Midbrain (tissue), 1 donor: Measurements from ENCODE around the gene HUNK.

Experiments
- DNase-seq: peaks from one replicate; lab custom pipeline; 2025; lab: John Stamatoyannopoulos, UW

Gene HUNK

GRCh38 chr21:31959881-31960280, 87.1 kb downstream of the HUNK start:
- DNase-seq = no peak

- DNase-seq = no peak
Measured at GRCh38 chr21:31961027-31961426, 88.2 kb downstream of the HUNK start.

- no peak for DNase-seq
Measured at GRCh38 chr21:31961704-31962103, 88.9 kb downstream of the HUNK start.

GRCh38 chr21:31964692-31965091, 91.9 kb downstream of the HUNK start:
- no peak for DNase-seq

GRCh38 chr21:31967334-31967733, 94.5 kb downstream of the HUNK start:
- DNase-seq = no peak

- no peak for DNase-seq
Measured at GRCh38 chr21:31972622-31973021, 99.8 kb downstream of the HUNK start.

GRCh38 chr21:31973402-31973944, 100.7 kb downstream of the HUNK start:
- no peak for DNase-seq

GRCh38 chr21:31974454-31974985, 101.7 kb downstream of the HUNK start:
- DNase-seq = no peak

- DNase-seq = no peak
Measured at GRCh38 chr21:31975491-31975890, 102.7 kb downstream of the HUNK start.

GRCh38 chr21:31977816-31978215, 105.0 kb downstream of the HUNK start:
- DNase-seq = no peak

- no peak for DNase-seq
Measured at GRCh38 chr21:31983120-31983519, 110.3 kb downstream of the HUNK start.

- DNase-seq = no peak
Measured at GRCh38 chr21:31983554-31983953, 110.7 kb downstream of the HUNK start.

- no peak for DNase-seq
Measured at GRCh38 chr21:31985398-31985797, 112.6 kb downstream of the HUNK start.

GRCh38 chr21:31986035-31986856, 113.4 kb downstream of the HUNK start:
- no peak for DNase-seq

- DNase-seq = no peak
Measured at GRCh38 chr21:31987696-31988095, 114.9 kb downstream of the HUNK start.

GRCh38 chr21:31988492-31989290, 115.9 kb downstream of the HUNK start:
- no peak for DNase-seq

GRCh38 chr21:31991356-31992331, 118.8 kb downstream of the HUNK start:
- DNase-seq = no peak

- no peak for DNase-seq
Measured at GRCh38 chr21:31992391-31992790, 119.6 kb downstream of the HUNK start.

- DNase-seq = no peak
Measured at GRCh38 chr21:31993826-31994825, 121.3 kb downstream of the HUNK start.

- no peak for DNase-seq
Measured at GRCh38 chr21:31997191-31997590, 124.4 kb downstream of the HUNK start.
